H1 (cell line): Measurements from ENCODE around the gene ICE1.
"Not testable (repeated sequence)": the region's sequence is repeated elsewhere in the genome, so short reads cannot be mapped to it uniquely, and the experiment has no call there.

Source experiments
- CTCF ChIP-seq, 3 experiments: IDR thresholded peaks; 1 replicate in 2 of 3; 2 replicates in 1 of 3; pipeline versions ENCODE4 v1.5.1 to v1.6.1; 2011; ENCODE audit warnings: low read length in 3 of 3, mild to moderate bottlenecking in 3 of 3, inconsistent platforms in 2 of 3, low read depth in 1 of 3, moderate library complexity in 1 of 3; ENCODE audit not compliant: insufficient read depth in 1 of 3; ENCODE audit errors: control extremely low read depth in 1 of 3
- MAX ChIP-seq: IDR thresholded peaks from 2 replicates; pipeline ENCODE4 v1.6.1; 2012; ENCODE audit warnings: inconsistent platforms
- USF2 ChIP-seq: IDR thresholded peaks from 2 replicates; pipeline ENCODE4 v1.6.1; 2011; ENCODE audit warnings: low read length, improper control_type of control experiment

GRCh38 chr5:5413856-5414255 is 8.6 kb upstream of the ICE1 start:
- not testable (repeated sequence) for TF ChIP-seq USF2; CTCF (IDR thresholded peaks at IDR 0.05; ENCODE audit: control extremely low read depth in 1 of 3, insufficient read depth in 1 of 3, low read depth in 1 of 3, low read length in 3 of 3); MAX
